ENCODE results near the gene ITPKB. TPM values are rescaled to one million over a fixed set of nuclear protein-coding genes. Genes with fewer than 3 reads are reported as not detected.
"Not testable (repeated sequence)": the region's sequence is repeated elsewhere in the genome, so short reads cannot be mapped to it uniquely, and the experiment has no call there.

ITPKB gene
- total RNA-seq, 1 donor from 2014 or later: 10.5 TPM

- intact Hi-C loops (cut with DNase I): no loop called here
- DNase-seq (ENCODE audit: low spot score): no peak
Observed at GRCh38 chr1:226646870-226647449, 92.1 kb downstream of the ITPKB start.

- intact Hi-C loops (cut with DNase I): no loop called here
- DNase-seq (ENCODE audit: low spot score): no peak
Observed at GRCh38 chr1:226646026-226646869, 92.8 kb downstream of the ITPKB start.

DNA sequence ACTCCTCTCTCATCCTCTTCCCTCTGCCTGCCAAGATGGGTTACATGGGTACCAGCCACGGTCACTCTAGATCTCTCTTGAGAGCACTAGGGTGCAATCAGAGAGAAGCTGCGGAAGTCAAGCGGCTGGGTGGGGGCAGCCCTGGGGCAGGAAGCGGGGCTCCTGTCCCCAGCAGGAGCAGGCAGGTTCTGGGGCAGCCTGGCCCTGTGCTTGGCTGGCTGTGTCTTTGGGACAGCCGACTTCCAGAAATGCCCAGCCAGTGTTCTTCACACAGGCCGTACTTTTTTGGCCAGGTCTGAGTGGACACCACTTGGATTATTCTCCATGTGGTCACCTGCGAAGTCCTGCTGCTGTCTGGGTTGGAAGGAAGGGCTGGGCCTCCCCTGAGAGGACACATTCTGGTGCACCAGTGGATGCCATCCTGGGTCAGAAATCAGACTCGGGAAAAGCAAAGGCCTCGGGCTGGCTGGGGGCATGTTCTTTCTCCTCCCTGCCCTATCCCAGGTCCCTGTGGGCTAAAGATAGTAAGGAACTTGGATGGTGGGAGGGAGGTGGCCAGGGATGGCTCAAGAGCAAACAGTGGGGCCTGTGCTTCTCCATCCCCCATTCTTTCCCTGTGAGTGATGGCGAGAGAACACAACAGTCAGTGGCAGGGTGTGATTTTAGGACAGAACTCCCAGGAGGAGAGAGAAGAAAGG is 93.7 kb downstream of the ITPKB start:
- intact Hi-C loops (cut with DNase I): no loop called here
- DNase-seq (ENCODE audit: low spot score): no peak

DNA sequence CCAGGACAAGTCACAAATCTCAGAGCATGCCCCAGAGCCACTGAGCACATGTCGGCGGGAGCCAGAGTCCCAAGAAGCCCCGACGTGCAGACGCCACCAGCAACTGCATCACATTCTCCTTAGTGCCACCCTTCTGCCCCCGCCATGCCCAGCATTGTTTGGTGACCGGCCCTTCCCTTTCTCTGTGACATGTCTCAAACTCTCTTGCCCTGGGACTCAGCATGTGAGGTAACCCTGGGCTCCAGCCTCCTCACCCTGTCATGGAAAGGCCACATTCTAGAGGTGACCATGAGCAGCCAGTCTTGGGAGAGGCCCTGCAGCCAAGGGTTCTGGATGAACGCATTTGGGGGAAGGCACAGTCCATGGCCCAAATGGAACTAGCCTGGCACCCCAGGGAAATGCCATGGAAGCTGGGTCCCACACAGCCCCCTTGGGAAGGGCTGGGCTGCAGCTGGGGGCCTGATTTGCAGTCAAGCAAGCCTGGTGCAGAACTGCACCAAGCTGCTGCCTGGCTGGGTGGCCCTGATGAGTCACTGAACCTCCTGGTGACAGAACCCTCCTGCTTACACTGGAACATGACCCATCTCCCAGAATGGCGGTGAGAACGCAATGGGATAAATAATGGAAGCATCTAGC is 94.4 kb downstream of the ITPKB start:
- peak; percentile 38 for DNase-seq (ENCODE audit: low spot score)
- intact Hi-C loops (cut with DNase I): no loop called here

- intact Hi-C loops (cut with DNase I): no loop called here
- no peak for DNase-seq (ENCODE audit: low spot score)
Observed at GRCh38 chr1:226643611-226644540, 95.2 kb downstream of the ITPKB start.

GRCh38 chr1:226643177-226643576 is 95.9 kb downstream of the ITPKB start:
- no peak for DNase-seq (ENCODE audit: low spot score)
- intact Hi-C loops (cut with DNase I): no loop called here

DNA sequence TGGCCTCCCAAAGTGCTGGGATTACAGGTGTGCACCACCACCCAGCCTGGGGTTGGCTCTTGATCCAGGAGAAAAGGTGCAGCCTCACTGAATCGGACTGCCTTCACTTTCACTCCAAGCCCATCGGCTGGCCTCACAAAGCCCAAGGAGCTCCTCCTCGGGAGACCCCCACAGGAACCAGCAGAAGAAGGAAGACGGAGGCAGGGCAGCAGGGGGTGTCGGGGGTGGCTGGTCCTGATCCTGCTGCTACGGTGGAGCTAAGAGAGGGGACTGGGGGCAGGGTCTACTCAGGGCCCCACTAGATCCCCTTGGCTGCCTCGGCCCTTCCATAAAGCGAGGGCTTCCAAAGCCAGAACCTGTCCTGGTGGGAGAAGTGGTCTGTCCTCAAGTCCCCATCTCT is 96.7 kb downstream of the ITPKB start:
- intact Hi-C loops (cut with DNase I): no loop called here
- DNase-seq (ENCODE audit: low spot score): no peak

DNA sequence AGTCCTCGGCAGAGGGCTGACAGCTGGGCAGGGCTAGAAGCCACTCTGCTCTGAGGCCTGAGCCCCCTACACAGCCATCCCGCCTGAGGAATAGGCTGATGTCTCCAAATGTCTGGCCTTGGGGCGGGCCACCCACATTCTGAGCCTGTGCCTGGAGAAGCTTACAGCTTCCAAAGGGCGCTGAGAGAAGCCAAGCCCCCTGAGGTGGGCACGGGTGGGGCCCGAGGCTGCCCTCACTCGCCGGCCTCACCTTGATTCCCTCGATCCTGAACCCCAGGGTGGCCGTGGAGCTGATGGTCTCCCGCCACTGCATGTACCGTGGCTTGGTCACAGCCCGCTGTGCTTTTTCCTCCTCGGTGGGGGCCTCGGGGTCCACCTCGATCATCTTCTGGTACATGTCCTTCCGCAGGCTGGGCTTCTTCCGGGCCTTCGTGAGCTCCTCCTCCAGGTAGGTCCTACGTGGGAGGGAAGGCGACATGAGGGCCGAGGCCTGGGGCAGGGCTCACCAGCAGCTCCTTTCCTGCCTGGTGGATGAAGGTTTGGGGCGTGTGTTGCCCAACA is 97.3 kb downstream of the ITPKB start:
- no peak for DNase-seq (ENCODE audit: low spot score)
- intact Hi-C loops (cut with DNase I): no loop called here

DNA sequence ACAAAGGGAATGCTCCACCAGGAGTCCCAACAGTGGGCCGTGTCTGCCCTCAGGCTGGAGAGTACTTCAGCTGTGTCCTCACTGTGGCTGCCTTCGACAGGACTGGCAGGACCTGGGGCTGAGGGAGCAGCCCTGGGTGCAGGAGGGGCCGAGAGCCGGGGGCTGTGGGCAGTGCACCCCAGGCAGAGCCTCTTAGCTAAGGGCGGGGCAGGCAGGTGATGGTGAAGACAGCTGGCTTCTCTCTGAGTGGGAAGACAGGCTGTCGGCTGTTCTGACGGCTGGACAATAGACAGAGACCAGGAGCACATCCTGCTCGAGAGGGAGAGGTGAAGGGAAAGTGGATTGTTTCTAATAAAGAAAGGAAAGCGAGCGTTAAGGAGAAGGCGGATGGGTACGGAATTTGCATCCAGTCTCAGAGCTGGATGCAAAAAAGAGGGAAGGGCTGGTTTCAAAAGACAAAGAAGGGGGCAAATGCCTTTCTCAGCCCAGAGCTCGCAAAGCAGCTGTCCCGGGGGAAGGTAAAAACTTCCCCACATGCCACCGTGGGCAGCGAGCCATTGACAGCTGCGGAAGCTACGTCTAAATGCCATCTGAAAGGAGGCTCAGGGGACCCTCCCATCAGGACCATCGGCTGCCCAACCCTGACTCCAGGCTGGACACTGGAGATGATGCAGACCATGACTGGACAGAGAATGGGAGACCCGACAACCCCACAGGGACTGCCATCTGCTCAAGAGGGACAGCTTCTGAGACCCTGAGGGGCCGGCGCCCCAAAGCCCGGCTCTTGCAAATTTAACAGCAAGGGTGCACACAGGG is 98.6 kb downstream of the ITPKB start:
- intact Hi-C loops (cut with DNase I): no loop called here
- no peak for DNase-seq (ENCODE audit: low spot score)

- no peak for DNase-seq (ENCODE audit: low spot score)
- intact Hi-C loops (cut with DNase I): loop anchor here (5.0 kb wide), 1 partner anchor 98 kb away; the partner anchor contains the start of gene ITPKB
Observed at GRCh38 chr1:226639631-226640061, 99.4 kb downstream of the ITPKB start.

DNA sequence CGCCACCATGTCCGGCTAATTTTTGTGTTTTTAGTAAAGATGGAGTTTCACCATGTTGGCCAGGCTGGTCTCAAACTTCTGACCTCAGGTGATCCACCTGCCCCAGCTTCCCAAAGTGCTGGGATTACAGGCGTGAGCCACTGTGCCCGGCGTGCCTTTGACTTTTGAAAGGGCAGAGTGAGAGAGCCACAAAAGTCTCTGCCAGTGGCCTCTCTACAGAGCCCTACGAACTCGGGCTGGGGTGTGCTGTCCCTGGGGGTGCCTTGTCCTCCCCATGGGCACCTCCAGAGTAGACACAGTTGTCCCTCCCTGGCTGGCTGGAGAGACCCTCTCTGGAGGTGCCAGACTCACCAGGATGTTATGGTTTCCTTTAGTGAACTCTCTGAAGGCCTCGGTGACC is 99.9 kb downstream of the ITPKB start:
- not testable (repeated sequence) for DNase-seq (ENCODE audit: low spot score)

DNA sequence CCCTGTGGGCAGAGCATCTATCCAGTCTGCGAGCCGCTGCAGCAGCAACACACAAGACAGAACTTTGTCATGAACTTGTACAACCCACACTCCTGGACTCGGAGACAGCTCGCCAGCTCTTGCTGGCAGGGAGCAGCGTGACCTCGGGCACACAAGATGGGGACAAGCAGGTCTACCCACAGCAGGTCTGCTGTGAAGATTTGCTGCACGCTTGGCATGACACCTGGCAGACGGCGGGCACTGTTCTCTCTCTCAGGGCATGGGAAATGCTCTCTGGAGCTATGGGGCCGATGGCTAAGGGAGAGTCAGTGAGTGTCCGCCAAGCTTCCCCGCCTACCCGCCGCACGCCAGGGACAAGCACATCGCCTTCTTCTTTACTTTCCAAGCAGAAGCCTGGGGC is 100.5 kb downstream of the ITPKB start:
- peak; percentile 70 for DNase-seq (ENCODE audit: low spot score)
- intact Hi-C loops (cut with DNase I): loop anchor here (5.0 kb wide), 1 partner anchor 99 kb away; the partner anchor contains the start of gene ITPKB

More for the DNA sequence above, 99.9 kb downstream of the ITPKB start:
- intact Hi-C loops (cut with DNase I): loop anchor here (5.0 kb wide), 1 partner anchor 98 kb away; the partner anchor contains the start of gene ITPKB

- intact Hi-C loops (cut with DNase I): loop anchor here (5.0 kb wide), 1 partner anchor 99 kb away; the partner anchor contains the start of gene ITPKB
- DNase-seq (ENCODE audit: low spot score): peak; percentile 72
Observed at GRCh38 chr1:226638001-226638601, 101.0 kb downstream of the ITPKB start.

DNA sequence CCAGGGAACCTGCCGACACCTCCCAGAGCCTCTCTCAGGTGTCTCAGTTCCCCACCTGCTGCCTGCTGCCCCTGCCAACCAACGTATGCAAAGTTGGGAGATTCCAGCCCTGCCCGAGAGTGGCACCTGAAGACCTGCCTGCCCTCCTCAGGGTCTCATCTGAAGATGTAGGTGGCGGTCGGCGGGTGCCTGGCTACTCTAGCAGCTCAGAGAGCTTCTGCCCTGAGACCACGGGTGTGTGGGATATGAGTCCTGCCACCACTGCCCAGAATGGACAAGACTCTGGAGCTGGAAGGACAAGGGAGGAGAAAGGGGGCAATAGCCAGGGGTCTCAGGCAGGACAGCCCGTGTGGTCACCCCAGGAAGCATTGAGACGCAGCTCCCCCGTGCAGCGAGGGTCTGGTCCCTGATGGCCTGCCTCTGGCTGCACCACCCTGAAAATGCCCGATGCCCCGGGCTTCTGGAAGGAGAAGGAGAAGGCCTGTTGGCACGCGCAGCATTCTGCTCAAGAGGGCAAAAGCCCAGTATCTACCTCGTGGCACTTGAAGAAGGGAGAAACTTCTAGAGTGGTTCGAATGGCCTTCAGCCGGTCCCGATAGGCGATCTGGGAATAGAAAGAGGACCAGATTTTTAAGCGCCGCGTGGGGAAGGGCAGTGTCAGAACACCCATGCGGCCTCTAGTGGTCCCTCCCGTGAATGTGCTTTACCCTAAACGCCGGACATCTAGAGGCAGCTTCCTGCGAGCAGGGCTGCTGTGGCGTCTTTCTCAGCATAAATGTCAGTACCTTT is 101.7 kb downstream of the ITPKB start:
- DNase-seq (ENCODE audit: low spot score): peak; percentile 75
- intact Hi-C loops (cut with DNase I): loop anchor here (5.0 kb wide), 1 partner anchor 100 kb away; the partner anchor contains the start of gene ITPKB

DNA sequence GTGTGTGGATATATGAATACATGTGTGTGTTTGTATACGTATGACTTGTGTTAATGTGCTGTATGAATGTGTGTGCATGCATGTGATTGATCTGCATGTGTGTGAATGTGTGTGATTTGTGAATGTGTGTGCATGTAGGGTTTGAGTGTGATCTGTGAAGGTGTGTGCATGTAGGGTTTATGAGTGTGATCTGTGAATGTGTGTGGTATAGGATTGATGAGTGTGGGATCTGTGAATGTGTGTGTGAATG is 102.3 kb downstream of the ITPKB start:
- no peak for DNase-seq (ENCODE audit: low spot score)
- intact Hi-C loops (cut with DNase I): loop anchor here (5.0 kb wide), 1 partner anchor 101 kb away; the partner anchor contains the start of gene ITPKB

DNA sequence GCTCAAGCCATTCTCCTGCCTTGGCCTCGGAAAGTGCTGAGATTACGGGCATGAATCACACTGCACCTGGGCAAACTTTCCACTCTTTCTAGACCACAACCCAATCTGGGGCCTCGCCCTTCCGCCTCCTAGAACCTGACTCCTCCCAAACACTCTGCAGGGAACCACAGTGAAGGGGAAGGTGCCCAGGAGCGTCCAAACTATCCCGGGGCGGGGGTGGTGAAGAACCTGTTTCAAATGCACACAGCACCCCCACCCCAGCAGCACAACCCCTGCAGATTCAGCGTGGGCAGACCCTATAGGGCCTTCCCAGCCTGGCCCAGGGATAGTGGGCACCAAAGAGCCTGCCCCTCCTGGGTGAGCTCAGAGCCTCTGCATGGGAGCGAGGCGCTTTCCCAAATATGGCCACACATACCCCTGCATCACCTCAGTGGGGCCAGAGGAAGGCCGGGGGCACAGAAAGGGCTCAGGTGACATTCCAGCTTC is 103.6 kb downstream of the ITPKB start:
- DNase-seq (ENCODE audit: low spot score): peak; percentile 64
- intact Hi-C loops (cut with DNase I): loop anchor here (2.0 to 5.0 kb wide), 2 partner anchors 51 to 102 kb away; partner anchors contain the start of gene ITPKB
